IMR-90 (cell line): Measurements from ENCODE around the gene SAP30BP.

Source experiments
- BHLHE40 ChIP-seq: fragments of 150-350 bp; IDR thresholded peaks from 2 replicates; pipeline ENCODE4 v1.6.1; 2016; ENCODE audit warnings: mild to moderate bottlenecking, low read depth, low read length
- CEBPB ChIP-seq: IDR thresholded peaks from 2 replicates; pipeline ENCODE4 v1.6.1; 2012; ENCODE audit warnings: low read depth, low read length, improper control_type of control experiment
- FOS ChIP-seq: fragments of 150-350 bp; IDR thresholded peaks from 2 replicates; pipeline ENCODE4 v1.6.1; 2016; ENCODE audit warnings: low read depth, low read length
- MAFK ChIP-seq: IDR thresholded peaks from 2 replicates; pipeline ENCODE4 v1.6.1; 2012; ENCODE audit warnings: low read depth, low read length, improper control_type of control experiment
- MAZ ChIP-seq: IDR thresholded peaks from 2 replicates; pipeline ENCODE4 v1.6.1; 2012; ENCODE audit warnings: low read depth, mild to moderate bottlenecking, low read length, improper control_type of control experiment, moderate library complexity, borderline replicate concordance
- POLR2A ChIP-seq: IDR thresholded peaks from 2 replicates; pipeline ENCODE4 v1.6.1; 2012; ENCODE audit warnings: mild to moderate bottlenecking, low read depth, low read length
- RCOR1 ChIP-seq: IDR thresholded peaks from 2 replicates; pipeline ENCODE4 v1.6.1; 2012; ENCODE audit warnings: mild to moderate bottlenecking, low read length, improper control_type of control experiment; ENCODE audit not compliant: insufficient replicate concordance
- RFX5 ChIP-seq: IDR thresholded peaks from 2 replicates; pipeline ENCODE4 v1.8.0; 2012; ENCODE audit warnings: low read depth, mild to moderate bottlenecking, low read length, moderate library complexity
- SMC3 ChIP-seq: fragments of 150-350 bp; IDR thresholded peaks from 2 replicates; pipeline ENCODE4 v1.6.1; 2016; ENCODE audit warnings: low read depth, mild to moderate bottlenecking, antibody characterized with exemption, low read length, moderate library complexity
- TF ChIP-seq, protein P1 (sequence below): conservative IDR thresholded peaks from 2 replicates; pipeline ENCODE4 v1.5.1; 2012; ENCODE audit warnings: mild to moderate bottlenecking, low read depth, low read length, improper control_type of control experiment
- TF ChIP-seq, protein P2 (sequence below): fragments of 150-350 bp; IDR thresholded peaks from 2 replicates; pipeline ENCODE4 v1.6.1; 2017; ENCODE audit warnings: mild to moderate bottlenecking, antibody characterized with exemption, low read length, low read depth

DNA sequence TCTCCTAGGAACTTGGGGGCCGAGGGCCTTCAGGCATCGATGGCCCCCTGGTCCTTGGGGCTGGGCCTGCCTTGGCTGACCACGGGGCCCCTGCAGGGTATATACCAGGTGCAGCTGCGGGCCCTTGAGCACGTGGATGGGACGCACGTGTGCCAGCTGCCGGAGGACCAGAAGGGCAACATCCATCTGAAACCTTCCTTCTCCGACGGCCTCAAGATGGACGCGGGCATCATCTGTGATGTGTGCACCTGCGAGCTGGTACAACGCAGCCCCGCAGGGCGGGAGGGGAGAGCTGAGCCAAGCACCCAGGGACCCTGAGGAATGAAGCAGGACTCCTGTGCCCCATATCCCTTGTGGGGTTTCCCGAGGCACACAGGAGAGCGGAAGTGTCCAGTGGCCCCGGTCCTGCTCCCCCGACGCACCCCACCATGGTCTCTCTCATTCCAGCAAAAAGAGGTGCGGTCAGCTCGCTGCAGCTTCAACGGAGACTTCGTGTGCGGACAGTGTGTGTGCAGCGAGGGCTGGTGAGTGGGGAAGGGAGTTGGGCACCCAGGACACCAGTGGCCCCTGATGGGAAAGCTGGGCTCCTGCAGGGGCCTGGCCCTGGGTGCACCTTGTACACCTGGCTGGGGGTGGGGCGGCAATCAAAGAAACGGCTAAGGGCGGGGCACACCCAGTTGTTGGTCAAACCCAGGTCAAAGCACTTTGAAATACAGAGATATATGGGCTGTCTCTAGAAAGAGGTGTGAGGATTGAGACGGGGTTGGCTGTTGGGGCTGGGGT, 64.8 kb downstream of the SAP30BP start:
- TF ChIP-seq SMC3 (no peak), BHLHE40 (no peak), POLR2A (no peak), RCOR1 (no peak), FOS (no peak), CEBPB (no peak), MAFK (no peak), MAZ (no peak), RFX5 (no peak)
- TF ChIP-seq, protein P1, sequence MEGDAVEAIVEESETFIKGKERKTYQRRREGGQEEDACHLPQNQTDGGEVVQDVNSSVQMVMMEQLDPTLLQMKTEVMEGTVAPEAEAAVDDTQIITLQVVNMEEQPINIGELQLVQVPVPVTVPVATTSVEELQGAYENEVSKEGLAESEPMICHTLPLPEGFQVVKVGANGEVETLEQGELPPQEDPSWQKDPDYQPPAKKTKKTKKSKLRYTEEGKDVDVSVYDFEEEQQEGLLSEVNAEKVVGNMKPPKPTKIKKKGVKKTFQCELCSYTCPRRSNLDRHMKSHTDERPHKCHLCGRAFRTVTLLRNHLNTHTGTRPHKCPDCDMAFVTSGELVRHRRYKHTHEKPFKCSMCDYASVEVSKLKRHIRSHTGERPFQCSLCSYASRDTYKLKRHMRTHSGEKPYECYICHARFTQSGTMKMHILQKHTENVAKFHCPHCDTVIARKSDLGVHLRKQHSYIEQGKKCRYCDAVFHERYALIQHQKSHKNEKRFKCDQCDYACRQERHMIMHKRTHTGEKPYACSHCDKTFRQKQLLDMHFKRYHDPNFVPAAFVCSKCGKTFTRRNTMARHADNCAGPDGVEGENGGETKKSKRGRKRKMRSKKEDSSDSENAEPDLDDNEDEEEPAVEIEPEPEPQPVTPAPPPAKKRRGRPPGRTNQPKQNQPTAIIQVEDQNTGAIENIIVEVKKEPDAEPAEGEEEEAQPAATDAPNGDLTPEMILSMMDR: no peak
- TF ChIP-seq, protein P2, sequence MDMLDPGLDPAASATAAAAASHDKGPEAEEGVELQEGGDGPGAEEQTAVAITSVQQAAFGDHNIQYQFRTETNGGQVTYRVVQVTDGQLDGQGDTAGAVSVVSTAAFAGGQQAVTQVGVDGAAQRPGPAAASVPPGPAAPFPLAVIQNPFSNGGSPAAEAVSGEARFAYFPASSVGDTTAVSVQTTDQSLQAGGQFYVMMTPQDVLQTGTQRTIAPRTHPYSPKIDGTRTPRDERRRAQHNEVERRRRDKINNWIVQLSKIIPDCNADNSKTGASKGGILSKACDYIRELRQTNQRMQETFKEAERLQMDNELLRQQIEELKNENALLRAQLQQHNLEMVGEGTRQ: no peak
